GM13977 (cell line): Measurements from ENCODE around the gene APOA1.

ENCODE experiments used
- DNase-seq: peaks from one replicate; pipeline ENCODE4 v3.0.0; 2012; ENCODE audit warnings: low spot score
- in situ Hi-C: fragments of 300-500 bp; cut with MboI; formaldehyde crosslinking; loops from one replicate; pipeline ENCODE4 v1.12.0; 2022; ENCODE audit warnings: low sequenced_read_pairs, low pct_unique_long_range_greater_than_20kb, mixed read lengths, inconsistent platforms; ENCODE audit not compliant: unreplicated experiment
- TF ChIP-seq, protein P1 (sequence below): IDR thresholded peaks from 2 replicates; pipeline ENCODE4 v1.5.1; 2012; ENCODE audit warnings: mild to moderate bottlenecking, control low read depth; ENCODE audit not compliant: insufficient read depth; ENCODE audit errors: extremely low read depth, missing control alignments

The APOA1 gene

DNA sequence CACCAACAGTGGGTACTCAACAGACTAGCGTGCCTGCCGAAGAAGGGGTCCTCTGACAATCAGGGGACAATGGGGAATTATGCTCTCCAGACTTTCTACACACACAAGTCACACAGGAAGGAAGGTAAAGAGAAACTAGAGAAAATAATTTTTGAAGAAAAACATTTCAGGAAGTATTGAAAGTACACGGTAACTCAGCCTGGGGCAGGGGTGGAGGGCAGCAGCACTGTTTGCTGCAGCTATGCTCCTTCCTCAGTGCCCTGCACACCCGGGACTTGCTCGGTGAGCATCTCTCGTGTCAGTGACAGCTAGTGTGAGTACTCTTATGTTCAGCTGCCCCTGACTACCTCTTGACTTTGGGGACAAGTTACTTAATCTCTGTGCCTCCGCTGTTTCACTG, 18.0 kb upstream of the APOA1 start:
- DNase-seq: no peak

DNA sequence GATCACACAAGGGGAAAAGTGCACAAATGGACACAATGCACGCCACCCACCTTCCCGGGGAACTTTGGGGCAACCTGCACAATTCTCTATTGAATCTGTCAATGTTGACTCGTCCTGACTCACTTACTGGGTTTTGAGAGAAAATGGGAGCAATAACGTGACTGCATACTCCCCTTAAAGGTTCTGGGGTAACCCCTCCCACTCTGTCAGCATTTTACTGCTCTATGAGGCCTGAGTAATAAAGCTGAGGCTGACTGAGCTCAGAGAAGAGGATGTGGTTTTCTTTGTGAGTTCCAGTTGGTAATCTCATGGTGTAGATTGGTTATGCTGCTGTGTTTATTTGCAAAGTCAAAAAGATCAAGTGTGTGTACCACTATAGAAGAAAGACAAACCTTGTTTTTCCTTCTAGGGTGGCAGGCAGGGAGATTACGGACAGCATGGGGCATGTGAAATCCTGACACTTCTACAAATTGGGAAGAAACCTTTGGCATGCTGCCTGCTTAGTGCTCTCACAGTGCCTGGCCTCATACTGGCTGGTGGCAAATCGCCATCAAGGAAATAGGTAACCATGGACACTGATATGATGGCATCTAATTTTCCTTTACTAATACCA, 16.1 kb upstream of the APOA1 start:
- TF ChIP-seq, protein P1, sequence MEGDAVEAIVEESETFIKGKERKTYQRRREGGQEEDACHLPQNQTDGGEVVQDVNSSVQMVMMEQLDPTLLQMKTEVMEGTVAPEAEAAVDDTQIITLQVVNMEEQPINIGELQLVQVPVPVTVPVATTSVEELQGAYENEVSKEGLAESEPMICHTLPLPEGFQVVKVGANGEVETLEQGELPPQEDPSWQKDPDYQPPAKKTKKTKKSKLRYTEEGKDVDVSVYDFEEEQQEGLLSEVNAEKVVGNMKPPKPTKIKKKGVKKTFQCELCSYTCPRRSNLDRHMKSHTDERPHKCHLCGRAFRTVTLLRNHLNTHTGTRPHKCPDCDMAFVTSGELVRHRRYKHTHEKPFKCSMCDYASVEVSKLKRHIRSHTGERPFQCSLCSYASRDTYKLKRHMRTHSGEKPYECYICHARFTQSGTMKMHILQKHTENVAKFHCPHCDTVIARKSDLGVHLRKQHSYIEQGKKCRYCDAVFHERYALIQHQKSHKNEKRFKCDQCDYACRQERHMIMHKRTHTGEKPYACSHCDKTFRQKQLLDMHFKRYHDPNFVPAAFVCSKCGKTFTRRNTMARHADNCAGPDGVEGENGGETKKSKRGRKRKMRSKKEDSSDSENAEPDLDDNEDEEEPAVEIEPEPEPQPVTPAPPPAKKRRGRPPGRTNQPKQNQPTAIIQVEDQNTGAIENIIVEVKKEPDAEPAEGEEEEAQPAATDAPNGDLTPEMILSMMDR: no peak
- peak; percentile 90 for DNase-seq
- in situ Hi-C loops: no loop called here

More for the DNA sequence above, 18.0 kb upstream of the APOA1 start:
- TF ChIP-seq, protein P1: no peak
- in situ Hi-C loops: no loop called here

DNA sequence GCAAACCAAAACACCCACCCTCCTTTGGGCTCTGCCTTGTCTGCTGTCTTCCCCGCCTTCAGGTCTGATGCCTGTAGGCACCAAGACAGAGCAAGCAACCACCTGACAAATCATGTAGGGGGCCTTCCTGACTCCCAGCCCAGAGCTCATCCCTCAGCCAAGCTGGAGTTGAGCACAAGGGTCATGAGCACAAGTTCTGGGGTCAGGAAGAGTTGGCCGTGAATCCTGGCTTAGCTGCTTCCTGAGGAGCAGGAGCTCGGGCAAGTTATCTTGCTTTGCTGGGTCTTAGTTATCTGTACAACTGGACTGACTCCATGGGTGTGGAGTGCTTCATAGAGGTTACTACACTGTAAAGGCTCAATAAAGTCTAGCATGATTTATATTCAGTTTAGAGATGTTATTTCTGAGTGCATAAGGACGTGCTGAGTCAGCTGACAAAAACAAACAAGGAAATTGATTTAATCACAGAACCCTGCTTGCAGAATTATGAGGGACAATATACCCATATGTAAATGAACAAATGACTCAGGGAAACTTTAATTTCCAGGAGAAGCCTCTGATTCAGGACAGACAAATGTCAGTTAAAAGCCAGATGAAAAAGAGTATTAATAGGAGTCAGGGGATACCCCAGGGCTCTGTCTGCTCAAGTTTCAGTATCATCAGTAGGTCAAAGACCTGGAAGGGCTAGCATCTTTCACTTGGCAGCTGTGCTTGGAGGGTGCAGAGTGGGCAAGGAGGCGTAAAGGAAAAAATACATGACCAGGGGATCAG, 15.0 kb upstream of the APOA1 start:
- DNase-seq: no peak
- in situ Hi-C loops: no loop called here

DNA sequence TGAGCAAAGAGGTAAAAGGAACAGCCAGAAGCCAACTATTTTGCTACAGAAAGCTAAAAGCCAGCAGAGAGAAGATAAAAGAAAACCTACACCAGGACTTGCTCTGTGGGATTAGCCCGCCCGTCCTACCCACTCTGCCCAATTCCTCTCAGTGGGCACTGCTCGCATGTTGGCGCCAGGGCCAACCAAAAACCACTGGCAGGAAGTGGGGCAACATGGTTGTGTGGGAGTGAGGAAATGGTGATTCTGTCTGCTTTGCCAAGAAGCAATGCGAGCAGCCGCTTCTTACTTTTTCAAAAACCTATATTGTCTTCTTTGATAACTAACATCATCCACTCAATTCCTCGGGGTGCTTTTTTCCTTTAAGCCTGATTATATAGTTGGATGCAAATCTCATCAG, 14.2 kb upstream of the APOA1 start:
- in situ Hi-C loops: no loop called here
- no peak for DNase-seq
- TF ChIP-seq, protein P1: no peak

More for the DNA sequence above, 15.0 kb upstream of the APOA1 start:
- TF ChIP-seq, protein P1: no peak

DNA sequence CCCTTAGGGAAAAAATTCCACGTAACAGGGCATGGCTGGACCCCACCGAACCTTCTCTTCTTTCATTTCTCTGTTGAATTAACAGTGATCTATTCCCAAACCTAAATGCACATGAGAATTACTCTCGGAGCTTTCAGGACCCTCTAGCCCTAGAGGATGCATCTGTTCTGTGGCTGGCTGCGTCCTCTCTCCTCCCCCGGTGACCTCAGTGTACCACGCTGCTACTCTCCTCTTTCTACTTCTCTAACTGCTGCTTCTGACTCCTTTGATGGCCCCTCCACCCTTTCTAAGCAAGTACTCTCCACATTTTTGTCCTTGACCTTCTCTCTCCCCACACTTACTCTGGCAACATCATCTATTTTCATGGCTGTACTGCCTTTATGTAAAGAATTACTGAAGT, 12.1 kb upstream of the APOA1 start:
- TF ChIP-seq, protein P1: no peak
- in situ Hi-C loops: no loop called here
- DNase-seq: no peak

DNA sequence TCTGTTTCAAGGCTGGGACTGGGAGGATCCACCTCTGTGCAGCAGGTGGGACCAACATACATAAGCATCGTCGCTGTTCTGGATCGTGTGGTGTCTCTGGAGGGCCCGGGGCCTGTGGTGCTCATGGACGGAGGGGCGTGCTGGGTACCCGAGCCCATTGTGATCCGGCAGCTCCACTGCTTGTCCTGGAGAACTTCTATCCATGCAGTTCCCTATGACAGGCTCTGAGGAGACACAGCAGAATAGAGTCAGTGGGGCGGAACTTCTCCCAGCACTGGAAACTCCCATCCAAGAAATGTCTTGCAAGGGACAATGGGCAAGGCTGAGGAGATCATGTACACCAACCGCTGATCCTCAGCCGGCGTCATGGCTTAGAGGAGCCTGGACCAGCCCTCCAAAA, 11.6 kb upstream of the APOA1 start:
- TF ChIP-seq, protein P1: no peak
- in situ Hi-C loops: no loop called here
- DNase-seq: no peak
